ENCODE data around the gene TXNDC8.

Gene TXNDC8

DNA sequence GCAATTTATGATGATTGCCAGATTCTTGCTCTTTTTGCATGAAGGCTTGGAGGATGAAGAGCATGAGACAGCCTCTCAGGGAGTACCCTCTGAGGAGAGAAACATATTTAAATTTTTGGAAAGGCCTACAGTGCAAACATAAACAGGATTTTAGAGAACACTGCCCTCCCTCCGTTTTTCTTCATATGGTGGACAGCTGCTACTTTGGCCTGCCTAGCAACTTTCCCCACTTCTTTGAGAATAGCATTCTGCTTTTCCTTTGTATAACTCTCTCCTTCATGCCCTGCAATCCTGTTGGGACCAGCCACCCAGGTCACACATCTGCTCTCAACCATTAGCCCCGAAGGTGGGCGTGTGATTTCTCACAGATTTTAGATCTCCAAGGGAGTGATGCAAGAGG is 60.9 kb downstream of the TXNDC8 start:
- no peak for DNase-seq

GRCh38 chr9:110270211-110270995 is 67.3 kb downstream of the TXNDC8 start:
- no peak for DNase-seq

DNA sequence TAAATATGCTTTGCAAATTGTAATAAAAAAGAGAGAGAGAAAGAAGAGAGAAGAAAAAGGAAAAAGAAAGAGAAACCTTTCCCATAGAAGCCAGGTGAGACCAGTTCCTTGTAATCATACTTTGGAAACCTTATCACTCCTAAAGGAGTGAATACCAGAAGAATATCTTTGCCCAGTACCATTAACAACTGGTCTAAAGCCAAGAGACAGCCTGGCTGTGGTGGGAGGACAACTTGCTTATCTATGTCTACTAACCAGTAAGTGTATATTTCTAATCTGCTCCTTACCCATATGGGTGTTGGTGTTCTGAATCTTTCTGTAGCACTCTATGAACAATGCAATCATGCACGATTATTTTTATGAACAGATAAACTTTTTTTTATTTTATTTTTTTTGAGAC is 70.9 kb downstream of the TXNDC8 start:
- no peak for DNase-seq

GRCh38 chr9:110261632-110262031 is 76.0 kb downstream of the TXNDC8 start:
- no peak for DNase-seq

DNA sequence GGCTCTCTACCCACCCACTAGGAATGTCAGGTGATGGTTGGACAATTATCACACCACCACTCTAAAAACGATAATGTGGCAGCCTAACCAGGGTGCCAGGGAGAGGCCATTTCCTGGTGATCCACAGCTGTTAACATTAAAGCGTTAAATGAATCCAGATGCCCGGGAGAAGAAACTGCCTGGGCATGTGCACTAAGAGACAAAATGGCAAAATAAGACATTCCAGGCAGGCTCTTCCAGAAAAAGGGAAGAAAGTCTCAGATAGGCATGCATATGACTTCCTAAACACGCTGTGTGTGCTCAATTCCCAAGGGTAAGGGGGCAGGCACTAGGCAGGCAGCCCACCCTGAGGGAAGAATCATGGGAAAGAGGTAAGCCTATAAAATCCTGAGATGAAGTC is 76.8 kb downstream of the TXNDC8 start:
- no peak for DNase-seq

GRCh38 chr9:110259566-110259965 is 78.1 kb downstream of the TXNDC8 start:
- no peak for DNase-seq

- DNase-seq: no peak
Measured at GRCh38 chr9:110258690-110259091, 79.0 kb downstream of the TXNDC8 start.

- no peak for DNase-seq
Measured at GRCh38 chr9:110257956-110258355, 79.7 kb downstream of the TXNDC8 start.

- DNase-seq: peak; percentile 35
Measured at GRCh38 chr9:110257097-110257841, 80.4 kb downstream of the TXNDC8 start.

GRCh38 chr9:110256380-110257096 is 81.1 kb downstream of the TXNDC8 start, which contains the start of gene TXN:
TSS of gene TXN (minus strand) at chr9:110256507. CDS start at chr9:110256435, 72 bp downstream.
- peak; percentile 91 to 93 for DNase-seq

- peak; percentile 69 to 76 for DNase-seq
Measured at GRCh38 chr9:110255463-110256379, 81.9 kb downstream of the TXNDC8 start.

DNA sequence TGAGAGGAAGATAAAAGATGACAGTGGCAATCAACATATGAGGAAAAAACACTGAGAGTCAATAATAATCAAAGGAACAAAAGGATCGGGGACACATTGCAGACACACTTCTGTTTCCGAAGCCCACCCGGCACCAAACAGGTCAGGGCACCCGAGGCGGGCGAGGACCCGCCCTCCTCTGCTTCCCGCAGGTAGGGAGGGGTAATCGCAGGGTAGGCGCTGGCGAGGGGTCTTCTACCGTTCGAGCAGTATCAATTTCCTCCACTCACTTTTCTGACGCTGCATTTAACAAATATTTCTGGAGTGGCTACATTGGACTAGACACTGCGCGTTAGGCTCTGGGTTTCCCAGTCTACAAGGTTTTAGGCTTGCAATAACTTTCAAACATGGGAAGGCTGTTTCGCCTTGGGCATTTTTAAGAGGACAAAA is 82.6 kb downstream of the TXNDC8 start:
- no peak for DNase-seq

DNA sequence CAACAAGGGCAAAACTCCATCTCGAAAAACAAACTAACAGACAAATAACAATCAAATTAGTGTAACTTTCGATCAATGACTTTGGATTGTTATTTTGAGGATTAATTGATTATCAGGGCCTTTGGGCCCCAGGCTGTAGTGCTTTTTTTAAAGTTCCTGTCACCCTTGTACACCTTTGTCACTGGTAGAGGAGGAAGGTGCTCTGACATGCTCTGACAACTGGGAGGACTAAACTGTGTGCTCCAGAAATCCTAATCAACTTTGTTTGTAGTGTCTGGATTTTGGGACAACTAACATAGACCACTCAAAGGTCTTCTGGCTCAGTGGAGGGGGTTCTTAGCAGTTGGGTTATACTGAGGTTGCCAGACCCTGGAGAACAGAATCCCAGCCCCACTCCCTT is 83.2 kb downstream of the TXNDC8 start:
- DNase-seq: no peak

Measured in activated CD4-positive, alpha-beta T cell treated with anti-CD3 and anti-CD28 coated beads, Interleukin-2, amount 50 U/mL, for 48 hours (primary cell).